Muscle of leg (tissue), 11 donors: ENCODE data around the gene HIVEP2. TPM values are rescaled to one million over a fixed set of nuclear protein-coding genes. Genes with fewer than 3 reads are reported as not detected.
A peak's percentile ranks its signal among the peaks of the same experiment; 100 is the strongest.

ENCODE experiments used
- DNase-seq: peaks from one replicate; pipeline ENCODE4 v3.0.0; 2013
- H3K27ac ChIP-seq: one replicate; pipeline ENCODE4 v1.5.1; 2013; ENCODE audit warnings: mild to moderate bottlenecking, low read length, control low read depth
- H3K27me3 ChIP-seq: one replicate; pipeline ENCODE4 v1.6.1; 2013; ENCODE audit warnings: low read length; ENCODE audit not compliant: control insufficient read depth, insufficient read depth
- H3K36me3 ChIP-seq: one replicate; pipeline ENCODE4 v1.6.1; 2013; ENCODE audit warnings: low read length; ENCODE audit not compliant: control insufficient read depth, insufficient read depth
- H3K4me1 ChIP-seq: one replicate; pipeline ENCODE4 v1.6.1; 2013; ENCODE audit warnings: low read length; ENCODE audit not compliant: control insufficient read depth, insufficient read depth
- H3K4me3 ChIP-seq: one replicate; pipeline ENCODE4 v1.5.1; 2013; ENCODE audit warnings: low read length, control low read depth
- H3K9me3 ChIP-seq: replicated peaks from 2 replicates; pipeline ENCODE4 v1.6.1; 2013; ENCODE audit warnings: low read depth, low read length; ENCODE audit not compliant: control insufficient read depth
- WGBS: methylation state at CpG from one replicate; pipeline ENCODE4 v1.1.5; 2013; ENCODE audit warnings: missing lambda C conversion rate; ENCODE audit not compliant: insufficient coverage; 5-methylcytosine and 5-hydroxymethylcytosine counted together
- polyA plus RNA-seq, 8 donors: library from polyadenylated mRNA; unstranded; fragments of 120-200 nt; gene quantifications; one replicate each; pipeline versions ENCODE4 v1.2.1 to v1.2.3, GENCODE V29; 2013; ENCODE audit warnings: inconsistent platforms in 1 of 8, low replicate concordance in 1 of 8; ENCODE audit not compliant: insufficient read length in 8 of 8, insufficient read depth in 1 of 8
- total RNA-seq: library from RNA; stranded (reverse); fragments of 120-200 nt; gene quantifications from one replicate; pipeline ENCODE4 v1.2.4, GENCODE V29; 2013

Gene HIVEP2
- total and polyA plus RNA-seq, 9 donors = 8.6 to 17.9 (median 14.8) TPM

GRCh38 chr6:142732790-142733189 is 212.2 kb downstream of the HIVEP2 start:
- no peaks in the 10 kb centered on the region for H3K36me3 ChIP-seq
- no peaks in the 10 kb centered on the region for H3K9me3 ChIP-seq
- no peak overlapping the region for H3K4me3 ChIP-seq
- DNase-seq = no peak
- H3K27ac ChIP-seq = no peak overlapping the region
- H3K27me3 ChIP-seq = no peaks in the 10 kb centered on the region
- H3K4me1 ChIP-seq = peaks cover 4% of the 10 kb centered on the region

DNA sequence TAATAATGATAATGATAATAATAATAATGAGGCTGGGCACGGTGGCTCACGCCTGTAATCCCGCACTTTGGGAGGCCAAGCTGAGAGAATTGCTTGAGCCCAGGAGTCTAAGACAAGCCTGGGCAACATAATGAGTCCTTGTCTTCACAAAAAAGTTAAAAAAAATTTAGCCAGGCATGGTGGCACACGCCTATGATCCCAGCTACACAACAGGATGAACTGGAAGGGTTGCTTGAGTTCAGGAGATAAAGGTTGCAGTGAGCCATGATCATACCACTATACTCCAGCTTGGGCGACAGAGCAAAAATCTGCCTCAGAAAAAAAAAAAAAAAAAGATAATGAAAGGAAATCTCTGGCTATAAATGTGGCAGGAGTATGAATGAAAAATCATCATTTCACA is 213.4 kb downstream of the HIVEP2 start:
- no peak overlapping the region for H3K4me3 ChIP-seq
- no peak for DNase-seq
- no peak overlapping the region for H3K27ac ChIP-seq
- peaks cover 4% of the 10 kb centered on the region for H3K4me1 ChIP-seq
- no peaks in the 10 kb centered on the region for H3K9me3 ChIP-seq
- 100% methylated on average over 3 of the region's 5 CpGs for WGBS
- H3K27me3 ChIP-seq = no peaks in the 10 kb centered on the region
- H3K36me3 ChIP-seq = no peaks in the 10 kb centered on the region

DNA sequence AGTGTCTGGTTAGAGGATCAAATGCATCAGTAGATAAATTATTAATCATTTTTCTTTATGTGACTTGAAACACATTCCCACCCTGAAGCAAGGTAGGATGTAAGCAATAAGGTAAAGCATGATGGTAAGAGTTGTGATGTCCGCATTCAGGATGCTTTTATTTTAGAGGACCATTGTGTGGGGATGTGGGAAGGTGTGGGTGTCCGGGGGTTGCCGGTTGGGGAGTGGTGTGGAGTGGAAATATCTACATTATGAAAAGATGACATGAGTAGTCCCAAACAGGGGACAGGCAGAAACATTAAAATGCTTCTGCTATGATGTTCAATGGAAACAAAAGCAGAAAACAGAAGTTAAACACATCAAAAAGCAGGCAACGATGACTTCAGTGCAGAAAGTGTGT is 215.4 kb downstream of the HIVEP2 start:
- no peaks in the 10 kb centered on the region for H3K36me3 ChIP-seq
- H3K27me3 ChIP-seq = no peaks in the 10 kb centered on the region
- 75% methylated on average over 1 of the region's 4 CpGs for WGBS
- no peak for DNase-seq
- H3K9me3 ChIP-seq = no peaks in the 10 kb centered on the region
- no peak overlapping the region for H3K4me3 ChIP-seq
- H3K27ac ChIP-seq = no peak overlapping the region
- H3K4me1 ChIP-seq = peaks cover 4% of the 10 kb centered on the region

GRCh38 chr6:142728910-142729481 is 216.0 kb downstream of the HIVEP2 start:
- Histone ChIP-seq H3K27ac (no peak overlapping the region), H3K4me1 (peaks cover 4% of the 10 kb centered on the region), H3K27me3 (no peaks in the 10 kb centered on the region), H3K9me3 (no peaks in the 10 kb centered on the region), H3K4me3 (no peak overlapping the region), H3K36me3 (no peaks in the 10 kb centered on the region)
- DNase-seq = peak; percentile 59
- no CpG with 5 or more reads among the region's 6 CpGs for WGBS

- Histone ChIP-seq H3K9me3 (no peaks in the 10 kb centered on the region), H3K36me3 (no peaks in the 10 kb centered on the region), H3K27ac (no peak overlapping the region), H3K27me3 (no peaks in the 10 kb centered on the region), H3K4me3 (no peak overlapping the region), H3K4me1 (peaks cover 4% of the 10 kb centered on the region)
- 17% methylated on average over 1 of the region's 2 CpGs for WGBS
- no peak for DNase-seq
Measured at GRCh38 chr6:142728364-142728763, 216.6 kb downstream of the HIVEP2 start.

DNA sequence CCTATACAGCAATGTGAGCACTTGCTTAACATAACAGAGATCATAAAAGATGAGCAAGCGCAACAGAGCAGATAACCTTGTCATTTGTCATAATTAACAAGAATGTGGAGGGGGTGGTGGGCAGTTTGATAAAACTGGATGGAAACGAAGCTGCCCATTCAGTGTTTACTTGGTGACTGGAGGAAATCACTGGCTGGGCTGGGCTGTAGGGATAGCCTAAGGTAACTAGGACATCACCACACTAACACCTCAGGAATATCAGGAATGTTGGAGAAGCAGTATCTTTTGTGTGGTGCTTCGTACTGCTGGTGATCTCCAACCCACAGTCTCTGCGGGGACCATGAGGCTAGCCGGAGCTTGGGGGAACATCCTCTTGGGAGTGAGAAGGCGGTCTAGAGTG is 218.4 kb downstream of the HIVEP2 start:
- no peak for DNase-seq
- Histone ChIP-seq H3K27ac (no peak overlapping the region), H3K4me3 (no peak overlapping the region), H3K9me3 (no peaks in the 10 kb centered on the region), H3K36me3 (no peaks in the 10 kb centered on the region), H3K4me1 (peaks cover 4% of the 10 kb centered on the region), H3K27me3 (no peaks in the 10 kb centered on the region)
- WGBS = 94% methylated on average over 4 of the region's 6 CpGs

- no peaks in the 10 kb centered on the region for H3K36me3 ChIP-seq
- no peak overlapping the region for H3K27ac ChIP-seq
- peaks cover 4% of the 10 kb centered on the region for H3K4me1 ChIP-seq
- H3K4me3 ChIP-seq = no peak overlapping the region
- DNase-seq = no peak
- WGBS = 43% methylated on average over 2 of the region's 5 CpGs
- no peaks in the 10 kb centered on the region for H3K27me3 ChIP-seq
- H3K9me3 ChIP-seq = no peaks in the 10 kb centered on the region
Measured at GRCh38 chr6:142725024-142725770, 219.8 kb downstream of the HIVEP2 start.

GRCh38 chr6:142722841-142723240 is 222.1 kb downstream of the HIVEP2 start:
- no peaks in the 10 kb centered on the region for H3K9me3 ChIP-seq
- no peak overlapping the region for H3K27ac ChIP-seq
- H3K4me3 ChIP-seq = no peak overlapping the region
- H3K27me3 ChIP-seq = no peaks in the 10 kb centered on the region
- WGBS = 71% methylated on average over 1 of the region's 3 CpGs
- H3K4me1 ChIP-seq = no peaks in the 10 kb centered on the region
- no peak for DNase-seq
- no peaks in the 10 kb centered on the region for H3K36me3 ChIP-seq

- Histone ChIP-seq H3K9me3 (no peaks in the 10 kb centered on the region), H3K27me3 (no peaks in the 10 kb centered on the region), H3K4me1 (no peaks in the 10 kb centered on the region), H3K36me3 (no peaks in the 10 kb centered on the region), H3K27ac (no peak overlapping the region), H3K4me3 (no peak overlapping the region)
- DNase-seq = no peak
- no CpG with 5 or more reads among the region's 3 CpGs for WGBS
Measured at GRCh38 chr6:142722012-142722411, 223.0 kb downstream of the HIVEP2 start.

- no peaks in the 10 kb centered on the region for H3K4me1 ChIP-seq
- WGBS = no CpG with 5 or more reads among the region's 5 CpGs
- H3K27ac ChIP-seq = no peak overlapping the region
- H3K4me3 ChIP-seq = no peak overlapping the region
- DNase-seq = no peak
- no peaks in the 10 kb centered on the region for H3K36me3 ChIP-seq
- H3K27me3 ChIP-seq = no peaks in the 10 kb centered on the region
- H3K9me3 ChIP-seq = no peaks in the 10 kb centered on the region
Measured at GRCh38 chr6:142721215-142721920, 223.6 kb downstream of the HIVEP2 start.
